Measurements from ENCODE around the gene SCUBE3. TPM values are rescaled to one million over a fixed set of nuclear protein-coding genes. Genes with fewer than 3 reads are reported as not detected.

Gene SCUBE3
- total RNA-seq, 3 donors from 2014 or later (not counting 1 experiment from before 2014, with no cell fraction given), result 0.25 to 0.31 TPM; not detected in 1

GRCh38 chr6:35181308-35181932 is 32.3 kb upstream of the SCUBE3 start:
- Mint-ChIP-seq H3K4me1 (no peaks in the 10 kb centered on the region), H3K27me3 (ENCODE audit: low read depth in 2 of 2) (peaks cover 13 to 16% of the 10 kb centered on the region in 2 donors), H3K36me3 (no peaks in the 10 kb centered on the region), H3K4me3 (no peak overlapping the region), H3K27ac (no peak overlapping the region), H3K9me3 (no peaks in the 10 kb centered on the region)
- Histone ChIP-seq H3K27ac (ENCODE audit: low read length) (no peak overlapping the region), H3K36me3 (ENCODE audit: control insufficient read depth, insufficient read depth, low read length) (no peaks in the 10 kb centered on the region), H3K9me3 (ENCODE audit: control insufficient read depth, insufficient read depth, low read length) (no peaks in the 10 kb centered on the region), H3K4me3 (ENCODE audit: low read length) (no peak overlapping the region), H3K4me1 (ENCODE audit: control insufficient read depth, insufficient read depth, low read length) (no peaks in the 10 kb centered on the region), H3K27me3 (ENCODE audit: control insufficient read depth, insufficient read depth, low read length) (no peaks in the 10 kb centered on the region)
- DNase-seq (no peak), ATAC-seq (no peak)
- no peak for TF ChIP-seq CTCF (IDR thresholded peaks at IDR 0.05)
- 93% methylated on average over 5 of the region's 5 CpGs for WGBS (ENCODE audit: insufficient coverage)
- intact Hi-C loops (cut with micrococcal nuclease), result no loop called here

GRCh38 chr6:35181933-35182612 is 31.7 kb upstream of the SCUBE3 start:
- no peak for TF ChIP-seq CTCF (IDR thresholded peaks at IDR 0.05)
- no peaks in the 10 kb centered on the region for H3K27me3 ChIP-seq (ENCODE audit: control insufficient read depth, insufficient read depth, low read length)
- Mint-ChIP-seq H3K27me3 (ENCODE audit: low read depth in 2 of 2) (peaks cover 14 to 16% of the 10 kb centered on the region in 2 donors), H3K4me3 (no peak overlapping the region), H3K36me3 (no peaks in the 10 kb centered on the region), H3K9me3 (no peaks in the 10 kb centered on the region), H3K4me1 (no peaks in the 10 kb centered on the region), H3K27ac (no peak overlapping the region)
- intact Hi-C loops (cut with micrococcal nuclease), result no loop called here
- H3K36me3 ChIP-seq (ENCODE audit: control insufficient read depth, insufficient read depth, low read length), result no peaks in the 10 kb centered on the region
- no peaks in the 10 kb centered on the region for H3K9me3 ChIP-seq (ENCODE audit: control insufficient read depth, insufficient read depth, low read length)
- H3K4me1 ChIP-seq (ENCODE audit: control insufficient read depth, insufficient read depth, low read length), result no peaks in the 10 kb centered on the region
- ATAC-seq (peak in 1 of 3 donors; percentile 12), DNase-seq (no peak)
- H3K4me3 ChIP-seq (ENCODE audit: low read length), result no peak overlapping the region
- 54% methylated on average over 51 of the region's 55 CpGs for WGBS (ENCODE audit: insufficient coverage)
- no peak overlapping the region for H3K27ac ChIP-seq (ENCODE audit: low read length)

GRCh38 chr6:35183281-35183680 is 30.5 kb upstream of the SCUBE3 start:
- Histone ChIP-seq H3K4me3 (ENCODE audit: low read length) (no peak overlapping the region), H3K9me3 (ENCODE audit: control insufficient read depth, insufficient read depth, low read length) (no peaks in the 10 kb centered on the region), H3K4me1 (ENCODE audit: control insufficient read depth, insufficient read depth, low read length) (no peaks in the 10 kb centered on the region), H3K36me3 (ENCODE audit: control insufficient read depth, insufficient read depth, low read length) (no peaks in the 10 kb centered on the region), H3K27ac (ENCODE audit: low read length) (no peak overlapping the region), H3K27me3 (ENCODE audit: control insufficient read depth, insufficient read depth, low read length) (no peaks in the 10 kb centered on the region)
- DNase-seq (no peak), ATAC-seq (no peak)
- Mint-ChIP-seq H3K36me3 (no peaks in the 10 kb centered on the region), H3K4me1 (no peaks in the 10 kb centered on the region), H3K27ac (no peak overlapping the region), H3K4me3 (no peak overlapping the region), H3K9me3 (no peaks in the 10 kb centered on the region), H3K27me3 (ENCODE audit: low read depth in 2 of 2) (peaks cover 17 to 21% of the 10 kb centered on the region in 2 donors)
- intact Hi-C loops (cut with micrococcal nuclease), result no loop called here
- no peak for TF ChIP-seq CTCF (IDR thresholded peaks at IDR 0.05)
- WGBS (ENCODE audit: insufficient coverage), result 94% methylated on average over 2 of the region's 2 CpGs

All from natural killer cell (primary cell).